ENCODE results near the gene LSM5. TPM values are rescaled to one million over a fixed set of nuclear protein-coding genes. Genes with fewer than 3 reads are reported as not detected.

The LSM5 gene
- total RNA-seq, 1 donor from 2014 or later: 32.7 TPM

DNA sequence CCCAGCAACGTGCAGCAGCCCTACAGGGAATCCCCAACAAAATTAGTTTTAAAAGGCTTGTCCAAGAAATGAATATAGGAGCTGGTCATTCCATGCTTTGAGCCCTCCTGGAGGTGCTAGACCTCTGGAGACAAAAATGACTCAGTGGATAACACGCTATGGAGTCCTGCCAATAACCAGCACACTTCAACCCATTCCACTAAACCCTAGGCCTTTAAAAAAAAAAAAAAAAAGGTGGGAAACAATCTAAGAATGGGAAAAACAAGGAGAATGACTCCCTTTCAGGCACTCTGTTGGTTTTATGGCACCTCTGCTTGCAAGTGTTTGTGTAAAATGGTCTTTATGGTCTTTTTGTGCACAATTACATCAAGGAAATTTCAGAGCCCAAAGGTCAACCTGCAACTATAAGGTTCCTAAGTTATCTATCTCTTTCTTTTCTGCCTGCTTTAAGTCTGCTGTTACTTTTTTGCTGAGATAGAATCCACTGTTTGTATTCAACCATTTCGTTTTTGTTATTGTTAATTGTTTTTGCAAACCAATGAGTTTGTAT, 26.4 kb upstream of the LSM5 start:
- H3K4me3 Mint-ChIP-seq (ENCODE audit: unreplicated experiment): no peak overlapping the region
- TF ChIP-seq, protein P1, sequence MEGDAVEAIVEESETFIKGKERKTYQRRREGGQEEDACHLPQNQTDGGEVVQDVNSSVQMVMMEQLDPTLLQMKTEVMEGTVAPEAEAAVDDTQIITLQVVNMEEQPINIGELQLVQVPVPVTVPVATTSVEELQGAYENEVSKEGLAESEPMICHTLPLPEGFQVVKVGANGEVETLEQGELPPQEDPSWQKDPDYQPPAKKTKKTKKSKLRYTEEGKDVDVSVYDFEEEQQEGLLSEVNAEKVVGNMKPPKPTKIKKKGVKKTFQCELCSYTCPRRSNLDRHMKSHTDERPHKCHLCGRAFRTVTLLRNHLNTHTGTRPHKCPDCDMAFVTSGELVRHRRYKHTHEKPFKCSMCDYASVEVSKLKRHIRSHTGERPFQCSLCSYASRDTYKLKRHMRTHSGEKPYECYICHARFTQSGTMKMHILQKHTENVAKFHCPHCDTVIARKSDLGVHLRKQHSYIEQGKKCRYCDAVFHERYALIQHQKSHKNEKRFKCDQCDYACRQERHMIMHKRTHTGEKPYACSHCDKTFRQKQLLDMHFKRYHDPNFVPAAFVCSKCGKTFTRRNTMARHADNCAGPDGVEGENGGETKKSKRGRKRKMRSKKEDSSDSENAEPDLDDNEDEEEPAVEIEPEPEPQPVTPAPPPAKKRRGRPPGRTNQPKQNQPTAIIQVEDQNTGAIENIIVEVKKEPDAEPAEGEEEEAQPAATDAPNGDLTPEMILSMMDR (IDR thresholded peaks at IDR 0.05): no peak
- no peak for DNase-seq (ENCODE audit: low spot score)
- peaks cover 2% of the 10 kb centered on the region for H3K36me3 Mint-ChIP-seq (ENCODE audit: low read depth)
- peaks cover 33% of the 10 kb centered on the region for H3K4me1 Mint-ChIP-seq (ENCODE audit: low read depth)
- H3K9me3 Mint-ChIP-seq (ENCODE audit: low read depth): peaks cover 5% of the 10 kb centered on the region
- H3K27me3 Mint-ChIP-seq (ENCODE audit: low read depth): no peaks in the 10 kb centered on the region
- peak overlapping the region; percentile 57 for H3K27ac Mint-ChIP-seq (ENCODE audit: unreplicated experiment)

DNA sequence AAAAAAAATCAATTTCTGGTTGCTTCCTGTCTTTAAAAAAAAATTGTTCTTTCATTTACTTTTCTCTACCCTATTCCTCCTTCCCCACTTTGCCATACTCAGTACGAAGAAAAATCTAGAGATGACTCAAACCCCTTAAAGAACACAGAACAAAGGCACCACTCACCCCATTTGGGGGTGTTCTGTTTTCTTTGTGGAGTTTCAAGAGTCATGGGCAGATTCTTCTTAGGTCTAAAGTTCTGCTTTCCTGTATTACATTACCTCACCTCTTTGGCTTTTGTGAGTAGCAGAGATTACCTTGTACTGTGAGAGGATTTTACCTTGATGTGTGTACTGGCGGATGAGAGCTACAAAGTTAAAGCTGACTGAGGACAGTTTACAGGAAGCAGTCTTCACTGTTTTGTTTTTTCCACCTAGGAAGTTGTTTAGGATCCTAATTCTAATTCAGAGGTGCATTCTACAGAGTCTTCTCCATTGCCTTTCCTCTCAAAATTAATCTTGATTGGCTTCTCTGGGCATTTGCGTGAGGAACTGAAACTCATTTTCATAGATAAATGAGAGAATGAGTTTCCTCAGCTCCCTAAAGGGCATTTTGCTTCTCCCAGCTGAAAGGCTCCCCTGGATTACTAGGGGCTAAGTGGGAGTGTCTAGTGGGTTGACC, 25.8 kb upstream of the LSM5 start:
- Mint-ChIP-seq H3K9me3 (ENCODE audit: low read depth) (peaks cover 5% of the 10 kb centered on the region), H3K27me3 (ENCODE audit: low read depth) (no peaks in the 10 kb centered on the region), H3K4me3 (ENCODE audit: unreplicated experiment) (no peak overlapping the region), H3K27ac (ENCODE audit: unreplicated experiment) (peak overlapping the region; percentile 57), H3K36me3 (ENCODE audit: low read depth) (peaks cover 2% of the 10 kb centered on the region), H3K4me1 (ENCODE audit: low read depth) (peaks cover 38% of the 10 kb centered on the region)
- TF ChIP-seq, protein P1 (IDR thresholded peaks at IDR 0.05): no peak
- no peak for DNase-seq (ENCODE audit: low spot score)

DNA sequence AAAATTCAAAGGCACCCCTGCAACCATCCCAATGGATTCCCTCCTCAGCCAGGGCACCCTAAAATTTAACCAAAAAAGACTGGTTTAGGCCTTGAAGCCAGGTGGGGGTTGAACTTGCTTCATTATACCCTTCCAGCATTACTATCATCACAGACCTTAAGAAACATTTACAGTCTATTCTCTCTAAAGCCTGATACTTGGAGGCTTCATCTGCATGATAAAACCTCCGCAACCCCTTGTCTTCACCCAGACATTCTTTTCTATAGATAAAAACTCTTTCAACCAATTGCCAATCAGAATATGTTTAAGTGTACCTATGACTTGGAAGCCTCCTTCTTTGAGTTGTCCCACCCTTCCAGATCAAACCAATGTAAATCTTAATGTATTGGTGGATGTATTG, 23.0 kb upstream of the LSM5 start:
- Mint-ChIP-seq H3K27ac (ENCODE audit: unreplicated experiment) (no peak overlapping the region), H3K4me3 (ENCODE audit: unreplicated experiment) (no peak overlapping the region), H3K36me3 (ENCODE audit: low read depth) (no peaks in the 10 kb centered on the region), H3K4me1 (ENCODE audit: low read depth) (peaks cover 38% of the 10 kb centered on the region), H3K27me3 (ENCODE audit: low read depth) (no peaks in the 10 kb centered on the region), H3K9me3 (ENCODE audit: low read depth) (peaks cover 2% of the 10 kb centered on the region)
- TF ChIP-seq, protein P1 (IDR thresholded peaks at IDR 0.05): no peak
- no peak for DNase-seq (ENCODE audit: low spot score)

DNA sequence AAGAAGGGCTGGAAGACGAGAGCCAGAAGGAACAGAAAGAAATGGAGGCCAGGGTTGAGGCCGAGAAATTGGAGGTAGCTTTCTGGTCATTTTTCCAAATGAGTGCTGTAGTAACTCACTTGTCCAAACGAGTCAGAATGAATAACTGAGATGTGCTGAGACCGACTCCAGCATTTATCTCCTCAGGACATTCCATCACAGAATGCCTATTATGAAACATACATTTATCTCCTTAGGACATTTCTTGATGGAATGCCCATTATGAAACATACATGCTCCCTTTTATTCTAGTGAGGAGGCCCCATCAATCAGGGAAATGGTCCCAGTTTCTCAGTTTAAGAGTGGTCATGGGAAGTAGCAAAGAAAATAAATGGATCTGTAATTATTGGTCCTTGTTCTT, 21.6 kb upstream of the LSM5 start:
- H3K9me3 Mint-ChIP-seq (ENCODE audit: low read depth): no peaks in the 10 kb centered on the region
- H3K36me3 Mint-ChIP-seq (ENCODE audit: low read depth): no peaks in the 10 kb centered on the region
- no peak for DNase-seq (ENCODE audit: low spot score)
- H3K27me3 Mint-ChIP-seq (ENCODE audit: low read depth): no peaks in the 10 kb centered on the region
- TF ChIP-seq, protein P1 (IDR thresholded peaks at IDR 0.05): no peak
- peaks cover 43% of the 10 kb centered on the region for H3K4me1 Mint-ChIP-seq (ENCODE audit: low read depth)
- no peak overlapping the region for H3K27ac Mint-ChIP-seq (ENCODE audit: unreplicated experiment)
- no peak overlapping the region for H3K4me3 Mint-ChIP-seq (ENCODE audit: unreplicated experiment)

DNA sequence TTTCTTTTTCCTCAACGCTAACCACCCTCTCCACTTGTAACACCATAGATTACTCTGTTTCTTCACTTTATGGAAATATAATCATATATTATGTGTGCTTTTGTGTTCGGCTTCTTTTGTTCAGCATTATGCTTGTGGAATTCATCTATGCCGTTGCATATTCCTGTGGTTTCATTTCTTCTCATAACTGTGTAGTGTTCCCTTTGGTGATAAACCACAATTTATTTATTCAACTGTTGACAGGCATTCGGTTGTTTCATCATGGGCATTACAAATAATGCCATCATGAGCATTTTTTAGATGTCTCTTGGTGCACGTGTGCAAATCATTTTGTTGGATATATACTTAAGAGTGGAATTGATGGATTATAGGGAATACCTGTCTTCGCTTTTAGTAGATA, 17.2 kb upstream of the LSM5 start:
- Mint-ChIP-seq H3K4me1 (ENCODE audit: low read depth) (peaks cover 27% of the 10 kb centered on the region), H3K27ac (ENCODE audit: unreplicated experiment) (peak overlapping the region; percentile 92)

More for the DNA sequence above, 17.2 kb upstream of the LSM5 start:
- H3K9me3 Mint-ChIP-seq (ENCODE audit: low read depth): no peaks in the 10 kb centered on the region
- no peaks in the 10 kb centered on the region for H3K36me3 Mint-ChIP-seq (ENCODE audit: low read depth)
- H3K27me3 Mint-ChIP-seq (ENCODE audit: low read depth): no peaks in the 10 kb centered on the region
- no peak overlapping the region for H3K4me3 Mint-ChIP-seq (ENCODE audit: unreplicated experiment)
- TF ChIP-seq, protein P1 (IDR thresholded peaks at IDR 0.05): no peak
- no peak for DNase-seq (ENCODE audit: low spot score)

Measured in chondrocyte (in vitro differentiated cells).